LoVo (cell line): ENCODE measurements around the gene CYP3A4.
"Not testable (repeated sequence)": the region's sequence is repeated elsewhere in the genome, so short reads cannot be mapped to it uniquely, and the experiment has no call there.

ENCODE experiments used
- DNase-seq: peaks from one replicate; pipeline ENCODE4 v3.0.0-alpha.2; 2016; ENCODE audit warnings: low spot score

CYP3A4 gene

GRCh38 chr7:99792967-99793366 lies 9.0 kb upstream of the CYP3A4 start:
- no peak for DNase-seq

GRCh38 chr7:99791667-99792369 lies 7.8 kb upstream of the CYP3A4 start:
- DNase-seq = no peak

- no peak for DNase-seq
Measured at GRCh38 chr7:99791021-99791420, 7.0 kb upstream of the CYP3A4 start.

- no peak for DNase-seq
Measured at GRCh38 chr7:99790407-99790806, 6.4 kb upstream of the CYP3A4 start.

- no peak for DNase-seq
Measured at GRCh38 chr7:99789441-99790070, 5.6 kb upstream of the CYP3A4 start.

GRCh38 chr7:99788554-99788953 lies 4.6 kb upstream of the CYP3A4 start:
- no peak for DNase-seq

- DNase-seq = no peak
Measured at GRCh38 chr7:99786726-99787335, 2.8 kb upstream of the CYP3A4 start.

GRCh38 chr7:99785654-99786053 lies 1.7 kb upstream of the CYP3A4 start:
- not testable (repeated sequence) for DNase-seq

GRCh38 chr7:99782012-99782953 lies 1.7 kb downstream of the CYP3A4 start:
- no peak for DNase-seq

GRCh38 chr7:99780588-99780987 lies 3.4 kb downstream of the CYP3A4 start:
- no peak for DNase-seq

GRCh38 chr7:99779949-99780348 lies 4.0 kb downstream of the CYP3A4 start:
- peak; percentile 54 for DNase-seq

GRCh38 chr7:99778880-99779279 lies 5.1 kb downstream of the CYP3A4 start:
- no peak for DNase-seq

GRCh38 chr7:99773395-99773794 lies 10.6 kb downstream of the CYP3A4 start:
- not testable (repeated sequence) for DNase-seq

- DNase-seq = peak; percentile 87
Measured at GRCh38 chr7:99772565-99772964, 11.4 kb downstream of the CYP3A4 start.

GRCh38 chr7:99769494-99769893 lies 14.5 kb downstream of the CYP3A4 start:
- not testable (repeated sequence) for DNase-seq

GRCh38 chr7:99768471-99768870 lies 15.5 kb downstream of the CYP3A4 start:
- no peak for DNase-seq

GRCh38 chr7:99767662-99768061 lies 16.3 kb downstream of the CYP3A4 start:
- no peak for DNase-seq

- DNase-seq = no peak
Measured at GRCh38 chr7:99766484-99767099, 17.4 kb downstream of the CYP3A4 start.

- DNase-seq = no peak
Measured at GRCh38 chr7:99764478-99764877, 19.5 kb downstream of the CYP3A4 start.

- DNase-seq = no peak
Measured at GRCh38 chr7:99762680-99763327, 21.2 kb downstream of the CYP3A4 start.

- DNase-seq = no peak
Measured at GRCh38 chr7:99755085-99755484, 28.9 kb downstream of the CYP3A4 start.
